ENCODE results near the gene DENND5B. TPM values are rescaled to one million over a fixed set of nuclear protein-coding genes. Genes with fewer than 3 reads are reported as not detected.
A peak's percentile ranks its signal among the peaks of the same experiment; 100 is the strongest.

DENND5B gene
- total RNA-seq, 4 donors from 2014 or later: 15.7 to 19.1 (median 18.5) TPM

DNA sequence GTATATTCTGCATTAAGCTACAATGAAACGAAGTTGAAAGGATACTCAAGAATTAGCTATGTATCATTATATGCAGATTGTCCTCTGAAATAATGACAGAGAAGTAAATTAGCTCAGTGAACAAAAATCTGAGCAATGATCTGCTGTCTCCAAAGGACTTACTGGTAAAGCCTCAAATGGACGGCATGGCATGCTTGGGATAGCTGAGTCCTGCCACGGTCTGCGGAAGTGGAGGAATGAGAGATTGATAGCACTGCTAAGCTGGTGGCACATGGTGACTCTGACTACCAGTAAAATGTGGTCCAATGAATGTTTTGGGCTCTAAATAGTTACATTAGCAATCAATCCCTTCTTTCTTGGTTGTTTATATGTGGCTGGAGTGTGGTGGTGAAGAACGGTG, 3.7 kb upstream of the DENND5B start:
- no peak overlapping the region for H3K27ac ChIP-seq (replicated peaks in 1 of 4)
- 56% methylated on average over 5 of the region's 5 CpGs for WGBS

DNA sequence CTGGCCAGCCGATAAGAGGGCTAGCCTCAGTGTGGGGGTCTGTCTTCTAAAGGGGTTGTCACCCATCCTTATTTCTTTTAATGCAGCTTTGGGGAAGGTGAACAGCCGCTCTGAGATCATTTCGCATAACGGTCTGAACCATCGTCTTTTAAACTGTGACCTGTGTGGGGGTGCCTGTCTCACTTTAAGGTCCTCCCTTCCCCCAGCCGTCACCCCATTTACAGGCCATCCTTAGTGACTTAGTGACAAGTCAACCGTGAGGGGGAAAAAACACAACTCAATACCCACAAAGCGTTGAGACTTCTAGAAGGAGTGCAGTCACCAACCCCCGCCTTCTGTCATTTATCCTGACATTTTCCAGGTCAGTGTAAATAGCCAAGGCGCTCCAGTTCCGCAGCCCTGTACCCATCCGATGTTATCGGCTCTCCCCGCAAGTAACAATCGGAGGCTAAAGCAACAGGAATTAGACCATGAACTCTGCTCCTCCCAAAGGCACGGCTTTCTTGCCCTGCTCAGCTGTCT, 505 bp upstream of the DENND5B start:
- Histone ChIP-seq H3K9me3 (no peaks in the 10 kb centered on the region), H3K4me1 (peaks cover 10 to 28% (median 24%) of the 10 kb centered on the region in 4 donors), H3K36me3 (no peaks in the 10 kb centered on the region), H3K27ac (replicated peaks in 1 of 4) (peak overlapping the region; percentile 95 to 98 (median 96)), H3K4me3 (peak overlapping the region; percentile 93 to 97 (median 96)), H3K27me3 (no peaks in the 10 kb centered on the region)
- WGBS: 2% methylated on average over 13 of the region's 16 CpGs
- TF ChIP-seq POLR2A (IDR thresholded peaks at IDR 0.05; ENCODE audit: low read depth) (no peak), POLR2AphosphoS5 (IDR thresholded peaks at IDR 0.05) (peak; percentile 9 to 55), EP300 (IDR thresholded peaks at IDR 0.05) (no peak)
- TF ChIP-seq, protein P1, sequence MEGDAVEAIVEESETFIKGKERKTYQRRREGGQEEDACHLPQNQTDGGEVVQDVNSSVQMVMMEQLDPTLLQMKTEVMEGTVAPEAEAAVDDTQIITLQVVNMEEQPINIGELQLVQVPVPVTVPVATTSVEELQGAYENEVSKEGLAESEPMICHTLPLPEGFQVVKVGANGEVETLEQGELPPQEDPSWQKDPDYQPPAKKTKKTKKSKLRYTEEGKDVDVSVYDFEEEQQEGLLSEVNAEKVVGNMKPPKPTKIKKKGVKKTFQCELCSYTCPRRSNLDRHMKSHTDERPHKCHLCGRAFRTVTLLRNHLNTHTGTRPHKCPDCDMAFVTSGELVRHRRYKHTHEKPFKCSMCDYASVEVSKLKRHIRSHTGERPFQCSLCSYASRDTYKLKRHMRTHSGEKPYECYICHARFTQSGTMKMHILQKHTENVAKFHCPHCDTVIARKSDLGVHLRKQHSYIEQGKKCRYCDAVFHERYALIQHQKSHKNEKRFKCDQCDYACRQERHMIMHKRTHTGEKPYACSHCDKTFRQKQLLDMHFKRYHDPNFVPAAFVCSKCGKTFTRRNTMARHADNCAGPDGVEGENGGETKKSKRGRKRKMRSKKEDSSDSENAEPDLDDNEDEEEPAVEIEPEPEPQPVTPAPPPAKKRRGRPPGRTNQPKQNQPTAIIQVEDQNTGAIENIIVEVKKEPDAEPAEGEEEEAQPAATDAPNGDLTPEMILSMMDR (IDR thresholded peaks at IDR 0.05): no peak
- DNase-seq (ENCODE audit: extremely low spot score): no peak
- intact Hi-C loops (cut with DNase I): no loop called here

More for the DNA sequence above, 3.7 kb upstream of the DENND5B start:
- H3K4me3 ChIP-seq: no peak overlapping the region
- H3K27me3 ChIP-seq: no peaks in the 10 kb centered on the region
- intact Hi-C loops (cut with DNase I): no loop called here
- H3K4me1 ChIP-seq: peaks cover 0 to 8% (median 6%) of the 10 kb centered on the region in 4 donors
- H3K36me3 ChIP-seq: no peaks in the 10 kb centered on the region
- no peaks in the 10 kb centered on the region for H3K9me3 ChIP-seq
- no peak for TF ChIP-seq EP300 (IDR thresholded peaks at IDR 0.05)
- TF ChIP-seq POLR2AphosphoS5 (IDR thresholded peaks at IDR 0.05): no peak
- TF ChIP-seq, protein P1 (IDR thresholded peaks at IDR 0.05): no peak
- TF ChIP-seq POLR2A (IDR thresholded peaks at IDR 0.05; ENCODE audit: low read depth): no peak
- no peak for DNase-seq (ENCODE audit: extremely low spot score)

GRCh38 chr12:31589904-31590641, 863 bp downstream of the DENND5B start:
- 0% methylated on average over 5 of the region's 85 CpGs for WGBS
- TF ChIP-seq POLR2A (IDR thresholded peaks at IDR 0.05; ENCODE audit: low read depth) (no peak), EP300 (IDR thresholded peaks at IDR 0.05) (no peak), POLR2AphosphoS5 (IDR thresholded peaks at IDR 0.05) (peak in 1 of 2 donors; percentile 68)
- no peaks in the 10 kb centered on the region for H3K36me3 ChIP-seq
- H3K9me3 ChIP-seq: no peaks in the 10 kb centered on the region
- no peaks in the 10 kb centered on the region for H3K27me3 ChIP-seq
- H3K4me3 ChIP-seq: peak overlapping the region; percentile 93 to 97 (median 96)
- H3K27ac ChIP-seq (replicated peaks in 1 of 4): peak overlapping the region; percentile 95 to 98 (median 96)
- peaks cover 15 to 37% (median 33%) of the 10 kb centered on the region in 4 donors for H3K4me1 ChIP-seq
- no peak for DNase-seq (ENCODE audit: extremely low spot score)
- intact Hi-C loops (cut with DNase I): loop anchor here (10.0 kb wide), 1 partner anchor 95 kb away; no protein-coding TSS in a partner anchor

DNA sequence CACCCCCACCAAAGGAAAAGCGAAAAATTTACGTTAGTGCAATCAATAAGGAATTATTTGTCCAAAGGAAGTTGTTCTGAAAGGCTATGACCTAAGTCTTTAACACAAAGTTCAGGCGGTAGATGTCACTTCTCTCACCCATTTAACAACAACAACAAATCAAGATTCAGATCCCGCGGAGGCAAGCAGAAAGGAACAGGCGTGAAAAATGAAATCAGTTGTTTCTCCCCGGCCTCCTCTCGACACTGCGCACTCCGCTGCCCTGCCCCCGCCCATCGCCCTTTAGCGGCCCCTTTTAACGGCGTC, 1.4 kb downstream of the DENND5B start:
- Histone ChIP-seq H3K9me3 (no peaks in the 10 kb centered on the region), H3K4me1 (peaks cover 17 to 42% (median 37%) of the 10 kb centered on the region in 4 donors), H3K27me3 (no peaks in the 10 kb centered on the region), H3K36me3 (no peaks in the 10 kb centered on the region), H3K27ac (replicated peaks in 1 of 4) (peak overlapping the region; percentile 95 to 98 (median 96)), H3K4me3 (peak overlapping the region; percentile 93 to 97 (median 96))
- intact Hi-C loops (cut with DNase I): loop anchor here (10.0 kb wide), 1 partner anchor 95 kb away; no protein-coding TSS in a partner anchor
- 0% methylated on average over 15 of the region's 15 CpGs for WGBS
- no peak for DNase-seq (ENCODE audit: extremely low spot score)
- TF ChIP-seq POLR2AphosphoS5 (IDR thresholded peaks at IDR 0.05) (peak in 1 of 2 donors; percentile 48), EP300 (IDR thresholded peaks at IDR 0.05) (no peak), POLR2A (IDR thresholded peaks at IDR 0.05; ENCODE audit: low read depth) (no peak)
- TF ChIP-seq, protein P1 (IDR thresholded peaks at IDR 0.05): no peak

DNA sequence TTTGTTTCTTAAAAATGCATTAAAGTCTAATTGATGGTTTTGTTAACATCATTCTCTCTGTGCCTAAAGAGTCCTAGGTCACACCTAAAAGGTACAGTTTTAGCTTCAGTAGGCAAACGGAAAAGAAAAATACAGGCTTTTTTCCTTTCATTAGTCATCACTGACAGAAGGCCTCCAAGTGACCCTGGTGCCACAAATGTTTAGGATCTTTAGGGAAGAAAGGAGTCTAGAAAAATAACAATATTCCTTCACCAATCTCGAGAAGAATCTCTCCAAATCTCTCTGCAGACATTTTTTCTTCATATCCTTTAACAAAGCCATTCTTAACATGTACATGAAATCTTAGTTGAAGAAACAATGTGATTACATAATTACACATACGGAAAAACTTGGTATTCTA, 2.0 kb downstream of the DENND5B start:
- DNase-seq (ENCODE audit: extremely low spot score): no peak
- H3K9me3 ChIP-seq: no peaks in the 10 kb centered on the region
- WGBS: 22% methylated on average over 3 of the region's 3 CpGs
- H3K36me3 ChIP-seq: no peaks in the 10 kb centered on the region
- H3K27ac ChIP-seq (replicated peaks in 1 of 4): peak overlapping the region; percentile 95 to 98 (median 96)
- H3K4me1 ChIP-seq: peaks cover 17 to 43% (median 38%) of the 10 kb centered on the region in 4 donors
- H3K4me3 ChIP-seq: peak overlapping the region; percentile 93 to 97 (median 96)
- intact Hi-C loops (cut with DNase I): loop anchor here (10.0 kb wide), 1 partner anchor 94 kb away; no protein-coding TSS in a partner anchor
- TF ChIP-seq, protein P1 (IDR thresholded peaks at IDR 0.05): no peak
- TF ChIP-seq EP300 (IDR thresholded peaks at IDR 0.05) (no peak), POLR2AphosphoS5 (IDR thresholded peaks at IDR 0.05) (no peak), POLR2A (IDR thresholded peaks at IDR 0.05; ENCODE audit: low read depth) (no peak)
- H3K27me3 ChIP-seq: no peaks in the 10 kb centered on the region
